ENCODE data around the gene ASAP2.

ASAP2 gene

GRCh38 chr2:9333591-9334171 lies 127.1 kb downstream of the ASAP2 start:
- H3K4me3 ChIP-seq = no peak overlapping the region
- no peak for DNase-seq (ENCODE audit: low spot score)
- H3K27ac ChIP-seq = peak overlapping the region in 1 of 2 donors; percentile 49
- peak; percentile 36 for TF ChIP-seq CTCF (IDR thresholded peaks at IDR 0.05)

DNA sequence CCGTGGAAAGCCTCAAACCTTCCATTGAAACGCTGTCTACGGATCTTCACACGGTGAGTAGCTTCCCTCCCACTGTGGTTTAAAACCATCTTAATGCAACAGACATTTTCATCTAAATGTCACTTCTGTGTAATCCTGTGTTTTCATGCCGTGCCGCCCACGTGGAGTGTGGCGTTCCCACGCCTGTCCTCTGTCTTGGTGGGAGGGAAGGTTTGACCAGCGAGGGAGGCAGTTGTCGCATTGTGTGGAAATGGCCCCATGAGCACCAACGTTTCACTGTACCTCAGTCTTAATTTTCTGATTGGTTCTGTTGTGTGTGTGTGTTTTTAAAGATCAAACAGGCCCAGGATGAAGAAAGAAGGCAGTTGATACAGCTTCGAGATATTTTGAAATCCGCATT lies 128.1 kb downstream of the ASAP2 start:
- DNase-seq (ENCODE audit: low spot score) = no peak
- Histone ChIP-seq H3K4me3 (no peak overlapping the region), H3K27ac (no peak overlapping the region)
- no peak for TF ChIP-seq CTCF (IDR thresholded peaks at IDR 0.05)

DNA sequence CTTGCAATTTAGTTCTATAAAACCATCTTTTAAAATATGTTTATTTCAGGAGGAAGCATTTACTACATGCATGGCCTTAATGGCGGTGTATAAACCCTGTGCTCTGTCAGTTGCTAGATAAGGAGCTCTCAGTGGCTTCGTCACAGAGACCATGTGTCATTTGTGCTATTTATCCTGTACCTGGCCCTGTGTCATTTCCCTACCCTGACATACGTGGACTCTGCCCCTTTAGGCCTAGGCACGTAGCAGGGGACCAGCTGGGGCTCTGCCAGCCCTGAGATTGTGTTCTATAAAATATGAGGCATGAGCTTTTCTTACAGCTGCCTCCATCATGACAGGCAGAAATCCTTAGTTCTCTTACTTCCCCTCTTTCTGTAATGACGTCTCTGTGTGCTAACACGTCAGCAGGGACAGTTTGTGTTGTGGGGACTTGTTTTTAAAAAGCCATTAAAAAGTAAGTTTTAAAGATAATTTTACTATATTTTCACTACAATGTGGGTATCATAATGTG lies 128.8 kb downstream of the ASAP2 start:
- H3K27ac ChIP-seq = no peak overlapping the region
- no peak for DNase-seq (ENCODE audit: low spot score)
- TF ChIP-seq CTCF (IDR thresholded peaks at IDR 0.05) = no peak

GRCh38 chr2:9336241-9336575 lies 129.6 kb downstream of the ASAP2 start:
- no peak for DNase-seq (ENCODE audit: low spot score)
- H3K27ac ChIP-seq = peak overlapping the region in 1 of 2 donors; percentile 19
- no peak for TF ChIP-seq CTCF (IDR thresholded peaks at IDR 0.05)
- no peak overlapping the region for H3K4me3 ChIP-seq

More for the DNA sequence above, 128.8 kb downstream of the ASAP2 start:
- no peak overlapping the region for H3K4me3 ChIP-seq

DNA sequence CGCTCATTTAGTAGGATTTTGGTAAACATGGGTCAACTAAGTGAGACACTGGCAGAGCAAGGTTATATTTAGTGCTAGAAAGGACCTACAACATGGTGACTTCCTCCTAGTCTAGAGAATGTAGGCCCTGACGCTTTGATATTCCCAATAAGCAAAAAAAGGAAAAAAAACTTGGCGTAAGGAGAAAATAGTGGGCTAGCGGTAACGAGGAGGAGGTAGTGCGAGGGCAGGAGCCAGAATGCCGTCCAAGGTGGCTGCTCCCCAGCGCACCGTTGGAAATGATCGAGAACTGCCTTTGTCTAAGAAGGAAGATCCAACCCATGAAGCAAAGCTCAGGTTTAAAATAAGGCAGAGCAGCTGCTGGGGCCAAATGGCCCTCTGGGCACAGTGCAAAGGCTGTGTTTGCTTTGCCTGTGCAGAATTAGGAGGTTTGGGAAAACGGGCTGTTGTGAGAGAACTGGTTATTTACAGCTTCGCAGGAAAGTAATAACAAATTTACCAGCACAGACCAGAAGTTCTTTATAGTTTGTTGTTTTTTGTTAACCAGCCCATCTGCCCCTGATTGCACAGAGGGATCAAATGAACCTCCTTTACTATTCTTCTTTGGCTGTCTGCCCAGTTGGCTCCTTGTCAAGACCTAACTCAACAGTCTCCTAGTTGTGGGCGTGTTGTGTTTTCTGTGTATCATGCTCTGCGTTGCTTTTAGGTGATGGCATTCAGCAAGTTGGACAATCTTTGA lies 130.1 kb downstream of the ASAP2 start:
- no peak overlapping the region for H3K4me3 ChIP-seq
- H3K27ac ChIP-seq = peak overlapping the region in 1 of 2 donors; percentile 19
- no peak for TF ChIP-seq CTCF (IDR thresholded peaks at IDR 0.05)
- no peak for DNase-seq (ENCODE audit: low spot score)

GRCh38 chr2:9337901-9338300 lies 131.3 kb downstream of the ASAP2 start:
- no peak overlapping the region for H3K4me3 ChIP-seq
- no peak overlapping the region for H3K27ac ChIP-seq
- no peak for TF ChIP-seq CTCF (IDR thresholded peaks at IDR 0.05)
- DNase-seq (ENCODE audit: low spot score) = no peak

Data from coronary artery (tissue), 2 donors.